Measurements from ENCODE around the gene SLC8A1.

GRCh38 chr2:40357667-40358066 is 94.2 kb downstream of the SLC8A1 start:
- TF ChIP-seq CTCF (IDR thresholded peaks at IDR 0.05) = no peak
- no peak for TF ChIP-seq EZH2 (IDR thresholded peaks at IDR 0.05)
- no peak for TF ChIP-seq EZH2phosphoT487 (IDR thresholded peaks at IDR 0.05)

All from neural progenitor cell (in vitro differentiated cells).